ENCODE data around the gene COX10.

DNA sequence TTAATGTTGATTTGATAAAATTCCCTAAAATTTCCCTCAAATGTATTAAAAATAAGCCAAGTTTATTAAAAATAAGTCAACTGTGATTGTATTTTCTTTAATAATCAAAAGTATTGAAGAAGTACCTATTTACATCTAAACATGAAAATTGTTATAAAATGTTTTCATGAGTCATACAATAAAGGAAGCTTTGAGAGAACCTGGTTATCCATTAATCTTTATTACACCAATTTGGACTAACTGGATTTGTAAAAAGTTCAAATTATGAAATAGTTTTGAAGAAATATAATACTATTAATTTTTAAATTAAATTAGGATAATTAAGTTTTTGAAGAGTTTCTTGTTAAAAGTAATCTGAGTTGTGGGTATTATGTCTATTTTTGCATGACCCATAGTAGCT lies 63.8 kb downstream of the COX10 start:
- TF ChIP-seq CTCF (optimal IDR thresholded peaks at IDR 0.05 in 1 of 3, IDR thresholded peaks at IDR 0.05 in 1 of 3, conservative IDR thresholded peaks at IDR 0.05 in 1 of 3; ENCODE audit: extremely low read depth in 1 of 3, insufficient read depth in 2 of 3, low read length in 3 of 3) (no peak), EZH2 (IDR thresholded peaks at IDR 0.05; ENCODE audit: low read length) (no peak)

Measured in keratinocyte (primary cell).